Measurements from ENCODE around the gene TMEM221.

The TMEM221 gene

DNA sequence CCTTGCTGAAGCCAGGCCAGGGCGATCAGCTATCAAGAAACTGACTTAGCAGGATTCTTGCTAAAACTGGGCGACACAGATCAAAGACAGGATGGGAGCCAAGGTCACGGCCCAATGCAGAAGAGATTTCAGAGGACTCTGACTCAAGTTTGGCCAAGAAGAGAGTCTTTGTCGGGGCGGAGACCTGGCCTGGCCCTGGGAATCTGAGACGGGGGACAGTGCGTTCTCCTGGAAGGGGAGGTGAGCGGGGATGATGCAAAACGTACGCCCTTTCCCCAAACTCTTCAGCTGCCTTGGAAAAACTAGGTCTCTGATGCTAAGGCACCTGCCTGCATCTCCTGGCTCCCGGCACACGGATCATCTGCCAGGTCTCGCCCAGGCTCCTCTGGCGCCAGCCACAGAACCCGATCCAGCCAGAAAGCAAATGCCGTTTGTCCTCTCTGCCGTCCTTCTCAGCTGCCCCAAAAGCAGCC lies 18.8 kb downstream of the TMEM221 start:
- TF ChIP-seq ZFP30 (CRISPR knock-in tag; IDR thresholded peaks at IDR 0.05) (no peak), CSDC2 (CRISPR knock-in tag; IDR thresholded peaks at IDR 0.05) (no peak)
- TF ChIP-seq, protein P1, sequence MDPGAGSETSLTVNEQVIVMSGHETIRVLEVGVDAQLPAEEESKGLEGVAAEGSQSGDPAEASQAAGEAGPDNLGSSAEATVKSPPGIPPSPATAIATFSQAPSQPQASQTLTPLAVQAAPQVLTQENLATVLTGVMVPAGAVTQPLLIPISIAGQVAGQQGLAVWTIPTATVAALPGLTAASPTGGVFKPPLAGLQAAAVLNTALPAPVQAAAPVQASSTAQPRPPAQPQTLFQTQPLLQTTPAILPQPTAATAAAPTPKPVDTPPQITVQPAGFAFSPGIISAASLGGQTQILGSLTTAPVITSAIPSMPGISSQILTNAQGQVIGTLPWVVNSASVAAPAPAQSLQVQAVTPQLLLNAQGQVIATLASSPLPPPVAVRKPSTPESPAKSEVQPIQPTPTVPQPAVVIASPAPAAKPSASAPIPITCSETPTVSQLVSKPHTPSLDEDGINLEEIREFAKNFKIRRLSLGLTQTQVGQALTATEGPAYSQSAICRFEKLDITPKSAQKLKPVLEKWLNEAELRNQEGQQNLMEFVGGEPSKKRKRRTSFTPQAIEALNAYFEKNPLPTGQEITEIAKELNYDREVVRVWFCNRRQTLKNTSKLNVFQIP (CRISPR knock-in tag; IDR thresholded peaks at IDR 0.05; ENCODE audit: borderline replicate concordance, low read depth), result no peak
- no peak; the same call in 2 of the 3 replicates for ATAC-seq

DNA sequence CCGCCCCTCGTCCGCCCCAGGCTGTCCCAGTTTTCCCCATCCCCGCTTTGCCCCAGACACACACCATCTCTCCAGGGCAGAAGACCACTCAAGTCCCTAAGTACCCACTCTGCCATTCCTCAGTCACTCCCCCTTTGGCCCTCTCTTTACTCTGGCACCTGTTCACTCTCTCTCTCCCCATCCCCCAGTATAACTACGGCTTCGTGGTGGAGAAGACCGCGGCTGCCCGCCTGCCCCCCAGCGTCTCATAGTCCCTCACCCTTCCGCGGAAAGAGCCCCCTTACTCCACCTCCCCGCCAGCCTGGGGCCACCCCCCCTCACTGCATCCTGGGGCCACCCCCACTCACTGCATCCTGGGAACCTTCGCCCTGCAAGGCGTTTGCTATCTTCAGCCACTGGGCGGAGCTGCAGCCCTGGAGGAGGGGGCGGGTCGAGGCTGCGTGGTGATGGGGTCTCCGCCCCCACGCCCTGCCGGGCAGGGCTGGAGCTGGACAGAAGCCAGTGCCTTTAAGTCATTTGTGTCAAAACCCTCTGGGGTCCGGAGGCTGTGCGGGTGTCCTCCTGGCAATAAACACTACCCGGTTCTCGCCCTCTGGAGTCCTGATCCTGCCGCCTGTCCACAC lies 23.6 kb downstream of the TMEM221 start:
- peak; percentile 66 for ATAC-seq
- TF ChIP-seq ZFP30 (CRISPR knock-in tag; IDR thresholded peaks at IDR 0.05) (no peak), ZNF70 (CRISPR knock-in tag; IDR thresholded peaks at IDR 0.05) (no peak), SNAI2 (CRISPR knock-in tag; IDR thresholded peaks at IDR 0.05) (no peak), ARNTL (CRISPR knock-in tag; IDR thresholded peaks at IDR 0.05; ENCODE audit: borderline replicate concordance, low read depth) (no peak)
- TF ChIP-seq, protein P2, sequence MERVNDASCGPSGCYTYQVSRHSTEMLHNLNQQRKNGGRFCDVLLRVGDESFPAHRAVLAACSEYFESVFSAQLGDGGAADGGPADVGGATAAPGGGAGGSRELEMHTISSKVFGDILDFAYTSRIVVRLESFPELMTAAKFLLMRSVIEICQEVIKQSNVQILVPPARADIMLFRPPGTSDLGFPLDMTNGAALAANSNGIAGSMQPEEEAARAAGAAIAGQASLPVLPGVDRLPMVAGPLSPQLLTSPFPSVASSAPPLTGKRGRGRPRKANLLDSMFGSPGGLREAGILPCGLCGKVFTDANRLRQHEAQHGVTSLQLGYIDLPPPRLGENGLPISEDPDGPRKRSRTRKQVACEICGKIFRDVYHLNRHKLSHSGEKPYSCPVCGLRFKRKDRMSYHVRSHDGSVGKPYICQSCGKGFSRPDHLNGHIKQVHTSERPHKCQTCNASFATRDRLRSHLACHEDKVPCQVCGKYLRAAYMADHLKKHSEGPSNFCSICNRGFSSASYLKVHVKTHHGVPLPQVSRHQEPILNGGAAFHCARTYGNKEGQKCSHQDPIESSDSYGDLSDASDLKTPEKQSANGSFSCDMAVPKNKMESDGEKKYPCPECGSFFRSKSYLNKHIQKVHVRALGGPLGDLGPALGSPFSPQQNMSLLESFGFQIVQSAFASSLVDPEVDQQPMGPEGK (CRISPR knock-in tag; IDR thresholded peaks at IDR 0.05; ENCODE audit: borderline replicate concordance), result peak; percentile 45; the same call in 1 of the 2 replicates

DNA sequence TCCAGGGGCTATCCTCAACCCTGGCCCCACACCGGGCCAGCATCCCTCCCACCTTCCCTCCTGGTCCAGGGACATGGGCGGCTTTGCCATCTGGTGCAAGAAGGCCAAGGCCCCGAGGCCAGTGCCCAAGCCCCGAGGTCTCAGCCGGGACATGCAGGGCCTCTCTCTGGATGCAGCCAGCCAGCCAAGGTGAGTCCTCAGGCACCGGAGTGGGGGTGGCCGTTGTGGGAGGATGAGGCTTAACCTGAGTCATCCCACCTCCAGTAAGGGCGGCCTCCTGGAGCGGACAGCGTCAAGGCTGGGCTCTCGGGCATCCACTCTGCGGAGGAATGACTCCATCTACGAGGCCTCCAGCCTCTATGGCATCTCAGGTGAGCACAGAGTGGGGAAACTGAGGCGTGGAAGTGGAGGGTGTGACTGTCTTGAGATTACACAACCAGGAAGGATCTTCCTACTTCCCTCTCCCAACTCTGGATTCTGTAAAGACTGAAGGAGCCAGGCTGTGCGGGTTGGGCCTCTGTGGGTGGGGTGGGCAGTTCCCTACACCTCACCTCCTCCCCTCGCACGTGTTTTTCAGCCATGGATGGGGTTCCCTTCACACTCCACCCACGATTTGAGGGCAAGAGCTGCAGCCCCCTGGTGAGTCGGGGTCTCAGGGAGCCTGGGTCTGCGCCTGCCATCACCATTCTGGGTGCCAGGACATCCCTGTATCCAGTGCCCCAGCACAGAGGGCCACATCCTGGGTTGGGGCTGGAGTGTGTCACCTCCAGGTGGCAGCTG lies 24.8 kb downstream of the TMEM221 start:
- no peak for TF ChIP-seq ISL1 (CRISPR knock-in tag; IDR thresholded peaks at IDR 0.05)
- no peak for TF ChIP-seq ARNTL (CRISPR knock-in tag; IDR thresholded peaks at IDR 0.05; ENCODE audit: borderline replicate concordance, low read depth)
- TF ChIP-seq, protein P3, sequence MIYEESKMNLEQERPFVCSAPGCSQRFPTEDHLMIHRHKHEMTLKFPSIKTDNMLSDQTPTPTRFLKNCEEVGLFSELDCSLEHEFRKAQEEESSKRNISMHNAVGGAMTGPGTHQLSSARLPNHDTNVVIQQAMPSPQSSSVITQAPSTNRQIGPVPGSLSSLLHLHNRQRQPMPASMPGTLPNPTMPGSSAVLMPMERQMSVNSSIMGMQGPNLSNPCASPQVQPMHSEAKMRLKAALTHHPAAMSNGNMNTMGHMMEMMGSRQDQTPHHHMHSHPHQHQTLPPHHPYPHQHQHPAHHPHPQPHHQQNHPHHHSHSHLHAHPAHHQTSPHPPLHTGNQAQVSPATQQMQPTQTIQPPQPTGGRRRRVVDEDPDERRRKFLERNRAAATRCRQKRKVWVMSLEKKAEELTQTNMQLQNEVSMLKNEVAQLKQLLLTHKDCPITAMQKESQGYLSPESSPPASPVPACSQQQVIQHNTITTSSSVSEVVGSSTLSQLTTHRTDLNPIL (CRISPR knock-in tag; IDR thresholded peaks at IDR 0.05; ENCODE audit: low read depth), result no peak
- no peak for TF ChIP-seq CSDC2 (CRISPR knock-in tag; IDR thresholded peaks at IDR 0.05)
- TF ChIP-seq, protein P4, sequence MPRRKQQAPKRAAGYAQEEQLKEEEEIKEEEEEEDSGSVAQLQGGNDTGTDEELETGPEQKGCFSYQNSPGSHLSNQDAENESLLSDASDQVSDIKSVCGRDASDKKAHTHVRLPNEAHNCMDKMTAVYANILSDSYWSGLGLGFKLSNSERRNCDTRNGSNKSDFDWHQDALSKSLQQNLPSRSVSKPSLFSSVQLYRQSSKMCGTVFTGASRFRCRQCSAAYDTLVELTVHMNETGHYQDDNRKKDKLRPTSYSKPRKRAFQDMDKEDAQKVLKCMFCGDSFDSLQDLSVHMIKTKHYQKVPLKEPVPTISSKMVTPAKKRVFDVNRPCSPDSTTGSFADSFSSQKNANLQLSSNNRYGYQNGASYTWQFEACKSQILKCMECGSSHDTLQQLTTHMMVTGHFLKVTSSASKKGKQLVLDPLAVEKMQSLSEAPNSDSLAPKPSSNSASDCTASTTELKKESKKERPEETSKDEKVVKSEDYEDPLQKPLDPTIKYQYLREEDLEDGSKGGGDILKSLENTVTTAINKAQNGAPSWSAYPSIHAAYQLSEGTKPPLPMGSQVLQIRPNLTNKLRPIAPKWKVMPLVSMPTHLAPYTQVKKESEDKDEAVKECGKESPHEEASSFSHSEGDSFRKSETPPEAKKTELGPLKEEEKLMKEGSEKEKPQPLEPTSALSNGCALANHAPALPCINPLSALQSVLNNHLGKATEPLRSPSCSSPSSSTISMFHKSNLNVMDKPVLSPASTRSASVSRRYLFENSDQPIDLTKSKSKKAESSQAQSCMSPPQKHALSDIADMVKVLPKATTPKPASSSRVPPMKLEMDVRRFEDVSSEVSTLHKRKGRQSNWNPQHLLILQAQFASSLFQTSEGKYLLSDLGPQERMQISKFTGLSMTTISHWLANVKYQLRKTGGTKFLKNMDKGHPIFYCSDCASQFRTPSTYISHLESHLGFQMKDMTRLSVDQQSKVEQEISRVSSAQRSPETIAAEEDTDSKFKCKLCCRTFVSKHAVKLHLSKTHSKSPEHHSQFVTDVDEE (CRISPR knock-in tag; IDR thresholded peaks at IDR 0.05), result no peak
- TF ChIP-seq SNAI2 (CRISPR knock-in tag; IDR thresholded peaks at IDR 0.05), result no peak
- TF ChIP-seq ZNF8 (CRISPR knock-in tag; IDR thresholded peaks at IDR 0.05), result no peak
- no peak for TF ChIP-seq PPARA (CRISPR knock-in tag; IDR thresholded peaks at IDR 0.05; ENCODE audit: borderline replicate concordance)
- no peak for TF ChIP-seq ZFP30 (CRISPR knock-in tag; IDR thresholded peaks at IDR 0.05)
- TF ChIP-seq, protein P5, sequence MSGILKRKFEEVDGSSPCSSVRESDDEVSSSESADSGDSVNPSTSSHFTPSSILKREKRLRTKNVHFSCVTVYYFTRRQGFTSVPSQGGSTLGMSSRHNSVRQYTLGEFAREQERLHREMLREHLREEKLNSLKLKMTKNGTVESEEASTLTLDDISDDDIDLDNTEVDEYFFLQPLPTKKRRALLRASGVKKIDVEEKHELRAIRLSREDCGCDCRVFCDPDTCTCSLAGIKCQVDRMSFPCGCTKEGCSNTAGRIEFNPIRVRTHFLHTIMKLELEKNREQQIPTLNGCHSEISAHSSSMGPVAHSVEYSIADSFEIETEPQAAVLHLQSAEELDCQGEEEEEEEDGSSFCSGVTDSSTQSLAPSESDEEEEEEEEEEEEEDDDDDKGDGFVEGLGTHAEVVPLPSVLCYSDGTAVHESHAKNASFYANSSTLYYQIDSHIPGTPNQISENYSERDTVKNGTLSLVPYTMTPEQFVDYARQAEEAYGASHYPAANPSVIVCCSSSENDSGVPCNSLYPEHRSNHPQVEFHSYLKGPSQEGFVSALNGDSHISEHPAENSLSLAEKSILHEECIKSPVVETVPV (CRISPR knock-in tag; IDR thresholded peaks at IDR 0.05), result no peak
- TF ChIP-seq ZNF70 (CRISPR knock-in tag; IDR thresholded peaks at IDR 0.05), result no peak
- TF ChIP-seq, protein P2 (CRISPR knock-in tag; IDR thresholded peaks at IDR 0.05; ENCODE audit: borderline replicate concordance), result no peak
- TF ChIP-seq, protein P1 (CRISPR knock-in tag; IDR thresholded peaks at IDR 0.05; ENCODE audit: borderline replicate concordance, low read depth), result no peak
- no peak for ATAC-seq

All from SK-N-SH treated with all-trans-retinoic acid at 6 μM for 48 hours (cell line).